OCI-LY1 (cell line): ENCODE results near the gene ZNF341.

ENCODE experiments used
- CTCF ChIP-seq: fragments of 200-600 bp; sonication (generic), shearing (Covaris generic); IDR thresholded peaks from 2 replicates; pipeline ENCODE4 v1.5.1; 2017; ENCODE audit warnings: mild to moderate bottlenecking, antibody characterized with exemption, low read length, moderate library complexity, mixed read lengths
- EZH2 ChIP-seq: fragments of 200-600 bp; sonication (generic), shearing (Covaris generic); IDR thresholded peaks from 2 replicates; pipeline ENCODE4 v1.8.0; 2017; ENCODE audit warnings: borderline replicate concordance, mixed run types, mild to moderate bottlenecking, antibody characterized with exemption, low read length, moderate library complexity, mixed read lengths

- TF ChIP-seq CTCF (no peak), EZH2 (no peak)
These were observed 100.5 kb downstream of the ZNF341 start for GRCh38 chr20:33832103-33832804.
